Measurements from ENCODE around the gene THSD8. TPM values are rescaled to one million over a fixed set of nuclear protein-coding genes. Genes with fewer than 3 reads are reported as not detected.

The THSD8 gene
- total and polyA plus RNA-seq, 2 of the 8 experiments (the other 6 are each of a cell fraction or from before 2014, with no cell fraction given): 8.2 to 42.3 TPM

DNA sequence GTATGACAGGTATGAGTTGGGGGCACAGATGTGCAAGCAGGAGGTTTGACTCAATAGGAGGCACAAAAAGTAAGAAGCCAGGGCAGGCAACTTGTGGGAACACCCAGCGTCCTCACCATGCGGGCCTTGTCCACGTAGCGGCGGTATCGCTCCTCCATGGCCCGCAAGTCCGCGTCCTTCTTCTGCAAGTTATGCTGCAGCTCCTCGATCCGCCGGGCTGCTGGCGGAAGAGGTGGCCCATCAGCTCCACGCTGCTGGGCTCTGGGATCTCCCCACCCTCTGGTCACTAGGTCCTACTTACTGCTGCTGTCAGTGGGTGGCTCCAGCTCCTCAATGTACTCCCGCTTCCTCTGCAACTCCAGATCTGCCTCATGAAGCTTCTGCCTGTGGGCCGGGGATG, 37.2 kb upstream of the THSD8 start (continued):
- TF ChIP-seq GABPA (IDR thresholded peaks at IDR 0.05; ENCODE audit: borderline replicate concordance, insufficient read depth, low read length): no peak
- TF ChIP-seq JUN (IDR thresholded peaks at IDR 0.05; ENCODE audit: low read depth, low read length): no peak
- TF ChIP-seq KDM5A (IDR thresholded peaks at IDR 0.05; ENCODE audit: low read length): no peak
- TF ChIP-seq TAF7 (optimal IDR thresholded peaks at IDR 0.05; ENCODE audit: borderline replicate concordance, low read depth, low read length): no peak
- no peak for TF ChIP-seq TEAD4 (IDR thresholded peaks at IDR 0.05; ENCODE audit: low read depth, low read length)
- TF ChIP-seq YY1 (IDR thresholded peaks at IDR 0.05; ENCODE audit: low read depth, low read length): no peak
- no peak for TF ChIP-seq EGR1 (IDR thresholded peaks at IDR 0.05; ENCODE audit: borderline replicate concordance, low read depth, low read length)
- TF ChIP-seq, protein P1, sequence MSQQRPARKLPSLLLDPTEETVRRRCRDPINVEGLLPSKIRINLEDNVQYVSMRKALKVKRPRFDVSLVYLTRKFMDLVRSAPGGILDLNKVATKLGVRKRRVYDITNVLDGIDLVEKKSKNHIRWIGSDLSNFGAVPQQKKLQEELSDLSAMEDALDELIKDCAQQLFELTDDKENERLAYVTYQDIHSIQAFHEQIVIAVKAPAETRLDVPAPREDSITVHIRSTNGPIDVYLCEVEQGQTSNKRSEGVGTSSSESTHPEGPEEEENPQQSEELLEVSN (IDR thresholded peaks at IDR 0.05): no peak

Measured in H1 (cell line).